ENCODE measurements around the gene KIRREL3.

GRCh38 chr11:126423154-126423553 lies 577.4 kb downstream of the KIRREL3 start:
- no peak for TF ChIP-seq TAF1 (IDR thresholded peaks at IDR 0.05; ENCODE audit: low read depth, low read length)
- no peak for TF ChIP-seq POLR2A (IDR thresholded peaks at IDR 0.05; ENCODE audit: low read depth, low read length)
- TF ChIP-seq POLR2AphosphoS5 (IDR thresholded peaks at IDR 0.05; ENCODE audit: low read depth, low read length), result no peak
- TF ChIP-seq PAX5 (IDR thresholded peaks at IDR 0.05; ENCODE audit: insufficient read depth, low read length, severe bottlenecking), result no peak
- no peak for TF ChIP-seq SPI1 (IDR thresholded peaks at IDR 0.05; ENCODE audit: low read depth, low read length)
- no peak for TF ChIP-seq POU2F2 (IDR thresholded peaks at IDR 0.05; ENCODE audit: low read depth, low read length)
